ENCODE data around the gene RAB31.

Gene RAB31

GRCh38 chr18:9874728-9875127, 166.6 kb downstream of the RAB31 start:
- no peak overlapping the region for H3K4me3 ChIP-seq (ENCODE audit: low read depth, low read length, poor library complexity, severe bottlenecking)
- no peaks in the 10 kb centered on the region for H3K79me2 ChIP-seq (ENCODE audit: insufficient read depth, low read length)
- H3K4me2 ChIP-seq (ENCODE audit: low read length) = no peak overlapping the region
- H3K9me3 ChIP-seq (ENCODE audit: low read length) = no peaks in the 10 kb centered on the region
- H2AFZ ChIP-seq (ENCODE audit: low read length) = no peak overlapping the region
- H3K36me3 ChIP-seq (ENCODE audit: insufficient read depth, low read length) = no peaks in the 10 kb centered on the region
- TF ChIP-seq CTCF (IDR thresholded peaks at IDR 0.05; ENCODE audit: low read length) = no peak
- TF ChIP-seq EZH2 (IDR thresholded peaks at IDR 0.05; ENCODE audit: borderline replicate concordance, low read length) = no peak
- H3K9me2 ChIP-seq (ENCODE audit: low read depth, low read length) = no peaks in the 10 kb centered on the region
- H3K27ac ChIP-seq (ENCODE audit: low read depth, low read length, poor library complexity, severe bottlenecking) = no peak overlapping the region
- H3K4me1 ChIP-seq (ENCODE audit: insufficient read depth, low read length, severe bottlenecking) = no peaks in the 10 kb centered on the region
- no peaks in the 10 kb centered on the region for H3F3A ChIP-seq (ENCODE audit: insufficient read depth, low read length)
- no peak overlapping the region for H3K9ac ChIP-seq (ENCODE audit: low read length)
- no peaks in the 10 kb centered on the region for H4K20me1 ChIP-seq (ENCODE audit: insufficient read depth, low read length)
- H3K27me3 ChIP-seq (ENCODE audit: insufficient read depth, low read length) = no peaks in the 10 kb centered on the region

- no peak overlapping the region for H3K4me3 ChIP-seq (ENCODE audit: low read depth, low read length, poor library complexity, severe bottlenecking)
- H2AFZ ChIP-seq (ENCODE audit: low read length) = no peak overlapping the region
- no peaks in the 10 kb centered on the region for H4K20me1 ChIP-seq (ENCODE audit: insufficient read depth, low read length)
- H3F3A ChIP-seq (ENCODE audit: insufficient read depth, low read length) = no peaks in the 10 kb centered on the region
- no peaks in the 10 kb centered on the region for H3K9me2 ChIP-seq (ENCODE audit: low read depth, low read length)
- TF ChIP-seq CTCF (IDR thresholded peaks at IDR 0.05; ENCODE audit: low read length) = no peak
- no peak for TF ChIP-seq EZH2 (IDR thresholded peaks at IDR 0.05; ENCODE audit: borderline replicate concordance, low read length)
- H3K4me1 ChIP-seq (ENCODE audit: insufficient read depth, low read length, severe bottlenecking) = no peaks in the 10 kb centered on the region
- H3K9me3 ChIP-seq (ENCODE audit: low read length) = no peaks in the 10 kb centered on the region
- H3K79me2 ChIP-seq (ENCODE audit: insufficient read depth, low read length) = no peaks in the 10 kb centered on the region
- no peak overlapping the region for H3K4me2 ChIP-seq (ENCODE audit: low read length)
- H3K36me3 ChIP-seq (ENCODE audit: insufficient read depth, low read length) = no peaks in the 10 kb centered on the region
- no peak overlapping the region for H3K9ac ChIP-seq (ENCODE audit: low read length)
- H3K27ac ChIP-seq (ENCODE audit: low read depth, low read length, poor library complexity, severe bottlenecking) = no peak overlapping the region
- H3K27me3 ChIP-seq (ENCODE audit: insufficient read depth, low read length) = no peaks in the 10 kb centered on the region
Measured at GRCh38 chr18:9876212-9876866, 168.2 kb downstream of the RAB31 start.

GRCh38 chr18:9876867-9877654, 169.0 kb downstream of the RAB31 start:
- TF ChIP-seq EZH2 (IDR thresholded peaks at IDR 0.05; ENCODE audit: borderline replicate concordance, low read length) (no peak), CTCF (IDR thresholded peaks at IDR 0.05; ENCODE audit: low read length) (no peak)
- H3K79me2 ChIP-seq (ENCODE audit: insufficient read depth, low read length) = no peaks in the 10 kb centered on the region
- no peaks in the 10 kb centered on the region for H4K20me1 ChIP-seq (ENCODE audit: insufficient read depth, low read length)
- H3K27ac ChIP-seq (ENCODE audit: low read depth, low read length, poor library complexity, severe bottlenecking) = no peak overlapping the region
- H2AFZ ChIP-seq (ENCODE audit: low read length) = no peak overlapping the region
- H3K9me3 ChIP-seq (ENCODE audit: low read length) = no peaks in the 10 kb centered on the region
- H3K9me2 ChIP-seq (ENCODE audit: low read depth, low read length) = no peaks in the 10 kb centered on the region
- no peak overlapping the region for H3K4me3 ChIP-seq (ENCODE audit: low read depth, low read length, poor library complexity, severe bottlenecking)
- no peak overlapping the region for H3K9ac ChIP-seq (ENCODE audit: low read length)
- no peaks in the 10 kb centered on the region for H3K4me1 ChIP-seq (ENCODE audit: insufficient read depth, low read length, severe bottlenecking)
- H3F3A ChIP-seq (ENCODE audit: insufficient read depth, low read length) = no peaks in the 10 kb centered on the region
- no peak overlapping the region for H3K4me2 ChIP-seq (ENCODE audit: low read length)
- no peaks in the 10 kb centered on the region for H3K27me3 ChIP-seq (ENCODE audit: insufficient read depth, low read length)
- H3K36me3 ChIP-seq (ENCODE audit: insufficient read depth, low read length) = no peaks in the 10 kb centered on the region
